ENCODE data around the gene C3orf49.

The C3orf49 gene

GRCh38 chr3:63819151-63819398 lies at the start of gene C3orf49:
Gene C3orf49, plus strand, starts transcription at chr3:63819299. Its CDS starts 173 bp downstream, at chr3:63819472.
- DNase-seq = no peak

DNA sequence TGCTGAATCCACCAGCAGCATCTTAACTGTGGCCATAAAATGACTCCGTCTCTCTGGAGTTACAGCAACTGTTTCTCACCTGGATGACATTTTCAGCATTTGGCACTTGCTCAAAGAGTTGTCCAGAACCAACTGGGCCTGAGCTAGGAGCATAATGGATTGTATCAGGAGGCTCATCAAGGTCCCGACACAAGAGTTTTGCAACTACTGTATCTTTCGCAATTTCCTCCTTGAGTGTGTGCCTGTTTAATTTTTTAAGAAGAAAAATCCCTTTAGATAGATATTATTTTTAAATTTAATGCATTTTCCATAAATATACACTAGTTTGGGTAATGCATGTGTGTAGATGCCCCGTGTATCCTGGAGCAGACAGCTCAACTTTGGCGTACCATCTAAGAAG lies 44.3 kb upstream of the C3orf49 start:
- no peak for DNase-seq

- no peak for DNase-seq
These were observed 39.9 kb upstream of the C3orf49 start for GRCh38 chr3:63779227-63779626.

DNA sequence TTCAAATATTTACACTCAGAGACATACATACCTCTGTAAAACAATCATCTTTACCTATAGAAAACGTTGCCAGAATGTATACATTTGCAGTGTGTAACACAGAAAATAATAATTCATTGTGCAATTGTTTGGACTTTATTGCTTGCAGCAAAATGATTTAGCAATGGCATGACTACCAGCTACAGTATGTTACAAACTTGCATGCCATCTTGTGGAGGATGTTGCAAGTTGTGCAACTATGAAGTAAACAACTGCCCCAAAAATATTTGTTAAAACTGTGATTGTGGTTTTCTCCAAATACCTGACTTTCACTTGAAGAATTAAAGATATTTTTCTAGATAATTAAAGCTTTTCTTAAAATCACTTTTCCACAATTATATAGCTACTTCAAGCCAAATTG lies 27.1 kb upstream of the C3orf49 start:
- no peak for DNase-seq

DNA sequence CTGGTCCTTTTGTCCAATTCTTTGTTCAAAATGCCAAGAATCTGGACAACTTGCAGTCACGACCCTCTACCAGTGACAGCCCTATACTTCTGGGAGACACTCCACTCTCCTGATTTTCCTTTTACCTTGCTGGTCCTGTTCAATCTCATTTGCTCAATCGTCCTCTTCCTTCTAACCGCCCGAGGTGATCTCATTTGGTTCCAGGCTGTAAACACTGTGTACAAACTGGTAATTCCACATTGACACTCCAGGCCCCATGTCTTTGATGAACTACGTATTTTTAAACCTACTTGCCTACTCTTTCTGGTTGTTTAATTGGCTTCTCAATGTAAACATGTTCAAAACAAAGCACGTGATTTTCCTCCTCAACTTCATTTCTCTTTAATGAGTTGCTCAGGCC lies 23.7 kb upstream of the C3orf49 start:
- DNase-seq = no peak

DNA sequence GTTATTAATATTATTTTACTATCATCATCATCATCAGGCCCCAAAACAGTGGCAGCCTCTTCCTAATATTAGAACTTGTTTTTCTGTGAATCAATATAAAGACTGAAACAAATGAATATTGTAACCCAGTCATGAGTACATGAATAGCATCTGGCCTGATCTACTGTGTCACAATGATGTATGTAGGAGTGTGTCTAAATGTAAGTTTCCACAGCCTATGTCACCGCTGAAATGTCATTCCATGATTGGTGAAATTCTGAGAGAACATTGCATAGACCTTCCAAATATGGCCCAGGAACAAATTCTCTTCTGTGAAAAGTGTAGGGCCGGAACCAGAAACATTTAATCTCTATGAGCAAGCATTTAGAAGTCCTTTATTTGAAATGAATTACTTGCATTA lies 20.6 kb upstream of the C3orf49 start:
- DNase-seq = no peak

DNA sequence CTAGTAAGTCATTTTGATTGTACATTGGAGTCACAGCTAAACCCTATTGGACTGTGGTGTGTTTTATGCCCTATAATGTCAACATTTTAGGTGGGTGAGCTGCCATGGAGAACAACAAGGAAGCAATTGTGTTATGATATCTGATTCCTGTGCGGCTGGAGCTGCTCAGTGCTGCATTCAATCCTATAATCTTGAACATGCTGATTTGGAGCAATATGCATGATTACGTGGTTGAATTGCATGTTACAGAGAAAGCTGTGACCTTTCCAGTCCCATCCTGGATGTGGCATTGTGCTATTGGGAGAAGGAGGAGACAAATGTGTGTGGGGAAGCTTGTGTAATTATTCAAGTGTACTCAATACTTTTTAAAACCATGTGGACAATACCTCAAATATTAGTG lies 20.1 kb upstream of the C3orf49 start:
- DNase-seq = no peak

- no peak for DNase-seq
These were observed 19.0 kb upstream of the C3orf49 start for GRCh38 chr3:63800097-63800496.

- no peak for DNase-seq
These were observed 15.2 kb upstream of the C3orf49 start for GRCh38 chr3:63803911-63804310.

- no peak for DNase-seq
These were observed 11.0 kb upstream of the C3orf49 start for GRCh38 chr3:63807961-63808565.

DNA sequence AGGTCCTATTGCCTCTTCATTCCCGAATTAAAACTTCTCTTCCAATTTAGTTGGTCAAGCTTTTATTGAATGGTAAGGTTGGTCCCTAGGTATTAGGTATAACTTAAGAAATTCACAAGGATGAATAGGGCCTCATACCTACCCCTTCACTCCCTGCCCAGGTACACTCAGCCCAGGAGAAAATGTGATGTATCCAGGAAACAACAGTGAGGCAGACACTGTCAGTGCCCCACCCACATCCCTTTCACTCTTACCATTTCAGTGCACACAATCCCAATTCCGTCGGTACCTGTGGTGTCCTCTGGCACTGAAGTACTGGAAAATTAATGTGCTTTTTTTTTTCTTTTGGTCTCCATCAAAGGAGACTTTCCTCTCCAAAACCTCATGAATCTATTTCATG lies 10.5 kb upstream of the C3orf49 start:
- DNase-seq = no peak

DNA sequence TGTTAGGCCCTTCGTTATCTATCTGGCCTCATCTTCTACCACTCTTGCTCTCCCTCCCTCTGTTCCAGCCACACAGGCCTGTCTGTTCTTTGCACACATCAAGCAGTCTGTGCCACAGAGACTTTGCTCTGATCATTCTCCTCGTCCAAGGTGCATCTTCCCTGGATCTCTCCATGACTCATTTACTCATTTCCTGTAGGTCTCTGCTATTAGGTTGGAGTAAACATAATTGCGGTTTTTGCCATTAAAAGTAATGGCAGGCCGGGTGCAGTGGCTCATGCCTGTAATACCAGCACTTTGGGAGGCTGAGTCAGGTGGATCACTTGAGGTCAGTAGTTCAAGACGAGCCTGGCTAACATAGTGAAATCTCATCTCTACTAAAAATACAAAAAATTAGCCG lies 9.5 kb upstream of the C3orf49 start:
- no peak for DNase-seq

DNA sequence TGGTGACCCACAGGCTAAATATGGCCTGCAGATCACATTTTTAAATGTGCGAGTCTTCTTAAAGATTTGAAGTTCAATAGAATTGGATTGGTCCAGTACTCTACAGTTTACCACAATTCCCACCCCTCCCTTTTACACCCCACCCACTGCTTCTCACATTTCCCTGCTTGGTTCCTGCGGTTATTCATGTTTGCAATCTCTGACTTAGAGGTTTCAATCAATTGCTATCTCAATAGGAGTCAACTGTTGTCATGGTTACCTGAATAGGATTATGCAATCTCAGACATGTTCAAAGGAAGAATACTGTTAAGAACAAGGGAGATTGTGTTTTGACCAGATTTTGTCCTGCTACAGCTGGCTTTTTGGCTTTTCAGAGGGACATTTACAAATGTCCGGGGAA lies 4.9 kb upstream of the C3orf49 start:
- DNase-seq = no peak

GRCh38 chr3:63817225-63817624 lies 1.9 kb upstream of the C3orf49 start:
- DNase-seq = no peak

DNA sequence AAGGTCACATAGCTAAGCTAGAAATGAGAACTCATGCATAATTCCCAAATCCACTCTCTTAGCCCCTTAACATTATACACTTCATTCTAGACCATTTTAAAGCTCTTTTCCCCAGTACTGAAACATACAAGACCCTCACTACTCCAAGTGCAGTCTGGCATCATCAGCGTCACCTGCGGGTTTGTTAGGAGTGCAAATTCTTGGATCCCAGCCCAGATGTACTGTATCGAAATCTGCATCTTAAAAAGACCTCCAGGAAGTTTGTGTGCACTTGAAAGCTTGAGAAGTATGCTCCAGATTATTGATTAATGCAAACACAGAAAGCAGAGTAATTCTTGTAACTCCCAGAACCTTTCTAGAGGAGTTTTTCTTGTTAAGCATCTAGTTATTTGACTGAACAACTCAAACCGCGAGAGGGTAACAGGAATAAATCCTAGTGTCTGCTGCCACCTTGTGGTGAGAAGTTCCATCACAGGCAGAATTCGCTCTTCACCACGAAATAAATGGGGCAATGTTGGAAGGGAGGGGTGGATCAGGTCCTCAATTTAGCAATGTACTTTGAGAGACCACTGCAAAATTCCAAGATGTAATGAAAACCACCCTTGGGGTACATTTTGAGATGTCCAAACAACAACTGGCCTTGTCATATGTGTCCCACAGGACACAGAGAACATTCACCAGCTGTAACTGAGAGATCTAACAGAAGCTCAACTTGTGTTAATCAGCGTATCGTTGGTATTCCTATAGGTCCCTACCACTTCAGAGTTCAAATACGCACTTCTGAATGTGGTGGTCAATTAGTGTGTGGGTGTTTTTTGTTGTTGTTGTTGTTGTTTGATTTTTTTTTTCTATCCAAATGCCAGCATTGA lies 583 bp upstream of the C3orf49 start:
- DNase-seq = no peak

DNA sequence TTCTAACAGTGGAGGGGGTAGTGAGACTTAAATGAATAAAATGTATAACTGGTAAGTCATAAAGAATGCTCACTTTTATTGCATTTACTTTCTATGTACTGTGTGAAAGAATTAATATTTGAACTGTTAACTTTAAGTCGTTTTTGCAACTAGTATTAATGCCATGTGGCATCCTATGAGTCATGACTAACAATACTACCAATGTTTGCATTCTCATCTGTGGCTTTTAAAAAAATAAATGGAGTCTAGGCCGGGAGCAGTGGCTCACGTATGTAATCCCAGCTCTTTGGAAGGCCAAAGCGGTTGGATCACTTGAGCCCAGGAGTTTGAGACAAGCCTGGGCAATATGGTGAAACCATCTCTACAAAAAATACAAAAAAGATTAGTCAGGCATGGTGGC lies 5.2 kb downstream of the C3orf49 start:
- DNase-seq = no peak

- no peak for DNase-seq
These were observed 11.4 kb downstream of the C3orf49 start for GRCh38 chr3:63830526-63830925.

DNA sequence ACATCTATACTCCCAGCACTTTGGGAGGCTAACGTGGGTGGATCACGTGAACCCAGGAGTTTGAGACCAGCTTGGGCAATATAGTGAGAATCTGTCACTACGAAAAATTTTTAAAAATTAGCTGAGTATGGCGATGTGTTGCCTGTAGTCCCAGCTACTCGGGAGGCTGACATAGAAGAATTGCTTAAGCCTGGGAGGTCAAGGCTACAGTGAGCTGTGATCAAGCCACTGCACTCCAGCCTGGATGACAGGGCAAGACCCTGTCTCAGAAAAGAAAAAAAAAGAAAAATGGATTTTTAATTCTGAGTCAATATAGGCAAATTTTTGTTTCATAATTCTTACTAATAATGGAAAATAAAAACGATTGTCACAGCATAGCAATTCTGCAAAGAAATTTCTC lies 13.3 kb downstream of the C3orf49 start:
- no peak for DNase-seq

- no peak for DNase-seq
These were observed 22.6 kb downstream of the C3orf49 start for GRCh38 chr3:63841704-63842103.

GRCh38 chr3:63842127-63842526 lies 23.0 kb downstream of the C3orf49 start:
- DNase-seq = no peak

DNA sequence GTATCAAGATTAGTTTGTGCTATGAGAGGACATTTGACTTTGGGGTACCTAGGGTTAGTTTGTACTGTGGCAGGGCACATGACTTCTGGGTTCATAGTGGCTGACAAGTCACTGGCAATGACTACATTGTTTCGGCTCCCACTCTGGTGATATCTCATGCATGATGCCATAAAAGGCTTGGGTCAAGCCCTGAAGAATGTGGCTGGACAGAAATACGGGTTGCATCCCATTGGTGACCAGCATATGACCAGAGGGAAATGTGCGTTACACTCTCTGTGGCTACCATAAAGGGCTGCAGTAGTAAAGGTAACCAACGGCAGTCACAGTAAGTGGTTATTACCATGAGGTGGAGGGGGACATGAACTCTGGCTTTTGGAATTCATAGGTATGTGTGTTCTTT lies 26.1 kb downstream of the C3orf49 start:
- DNase-seq = no peak

DNA sequence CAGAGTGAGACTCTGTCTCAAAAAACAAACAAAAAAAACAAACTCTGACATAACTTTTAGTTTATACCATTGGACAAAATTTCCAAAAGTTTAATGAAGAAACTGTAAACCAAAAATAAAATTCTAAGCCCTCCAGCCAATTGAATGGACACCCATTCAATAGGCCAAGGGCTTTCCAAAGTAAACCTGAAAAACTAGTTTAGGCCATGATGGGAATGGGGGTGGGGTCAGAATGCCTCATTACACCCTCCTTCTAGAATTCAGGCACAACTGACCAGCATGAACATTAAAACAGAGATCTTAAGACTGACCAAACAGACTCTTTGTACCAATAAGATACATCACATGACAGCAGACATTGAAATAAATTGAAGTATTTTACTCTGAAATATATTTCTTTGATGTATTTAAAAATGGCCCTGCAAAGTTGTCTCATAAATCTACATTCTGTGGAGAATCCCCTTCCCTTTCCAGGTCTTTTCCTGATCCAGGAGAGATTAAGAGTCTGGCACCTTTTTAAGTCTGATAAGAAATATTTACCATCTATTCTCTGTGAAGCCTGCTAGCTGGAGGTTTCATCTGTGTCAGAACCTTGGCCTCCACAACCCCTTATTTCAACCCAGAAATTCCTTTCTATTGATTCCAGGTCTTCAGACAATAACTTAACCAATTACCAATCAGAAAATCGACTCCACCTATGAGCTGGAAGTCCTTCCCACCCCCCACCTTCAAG lies 28.8 kb downstream of the C3orf49 start:
- no peak for DNase-seq

DNA sequence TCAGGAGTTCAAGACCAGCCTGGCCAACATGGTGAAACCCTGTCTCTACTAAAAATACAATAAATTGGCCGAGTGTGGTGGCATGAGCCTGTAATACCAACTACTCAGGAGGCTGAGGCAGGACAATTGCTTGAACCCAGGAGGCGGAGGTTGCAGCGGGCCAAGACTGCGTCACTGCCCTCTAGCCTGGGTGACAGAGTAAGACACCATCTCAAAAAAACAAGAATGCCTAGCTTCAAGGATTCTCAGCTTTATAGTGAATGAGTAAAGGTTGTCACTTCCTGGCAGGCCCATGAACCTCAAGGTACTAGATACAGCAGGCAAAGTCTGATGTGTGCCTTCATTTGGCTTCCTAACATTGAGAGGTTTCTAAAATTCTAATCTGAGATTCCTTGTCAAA lies 30.1 kb downstream of the C3orf49 start:
- DNase-seq = no peak

- DNase-seq = no peak
These were observed 32.2 kb downstream of the C3orf49 start for GRCh38 chr3:63851287-63851686.
